ENCODE measurements around the gene NCDN.

The NCDN gene

DNA sequence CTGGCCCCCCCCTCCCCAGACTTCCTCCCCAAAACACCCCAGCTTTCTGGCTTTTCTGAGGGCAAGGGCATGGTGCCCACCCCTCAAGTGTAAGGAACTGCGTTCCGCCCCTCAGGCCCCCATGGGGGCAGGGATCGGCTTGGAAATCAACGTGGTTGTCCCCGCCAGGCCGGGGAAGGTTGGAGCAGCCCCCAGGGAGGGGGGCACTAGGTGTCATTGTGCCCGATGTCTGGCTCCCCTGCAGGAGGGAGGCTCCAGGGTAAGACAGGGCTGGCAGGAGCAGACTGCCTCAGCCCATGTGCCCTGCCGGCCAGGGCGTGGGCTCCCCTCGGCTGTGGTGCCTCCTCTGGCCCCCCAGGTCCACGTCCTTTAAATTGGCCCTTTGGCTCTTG, 8.1 kb downstream of the NCDN start:
- no peak for TF ChIP-seq CTCF (IDR thresholded peaks at IDR 0.05)

DNA sequence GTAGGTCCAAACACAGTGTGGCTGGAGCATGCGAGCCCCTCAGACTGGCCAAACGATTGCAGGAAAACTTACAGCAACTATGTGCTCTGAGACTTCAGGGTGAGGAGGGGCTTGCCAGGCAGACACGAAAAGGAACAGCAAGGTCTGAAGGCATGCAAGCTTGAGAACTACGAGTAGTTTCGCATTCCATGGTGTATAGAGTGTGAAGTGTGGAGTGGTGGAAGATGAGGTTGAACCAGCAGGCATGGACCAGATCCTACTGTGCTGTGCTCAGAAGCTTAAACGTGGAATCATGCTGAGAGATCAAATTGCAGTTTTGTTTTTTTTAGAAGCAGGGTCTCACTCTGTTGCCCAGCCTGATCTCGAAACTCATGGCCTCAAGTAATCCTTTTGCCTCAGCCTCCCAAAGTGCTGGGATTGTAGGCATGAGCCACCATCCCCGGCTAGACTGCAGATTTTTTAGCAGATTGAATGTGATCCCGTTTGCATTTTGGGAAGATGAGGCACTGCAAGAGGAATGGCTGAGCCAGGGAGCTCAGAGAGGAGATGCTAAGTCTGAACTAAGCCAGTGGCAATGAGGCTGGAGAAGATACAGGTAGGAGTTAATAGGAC, 10.5 kb downstream of the NCDN start:
- no peak for TF ChIP-seq CTCF (IDR thresholded peaks at IDR 0.05)

- TF ChIP-seq CTCF (IDR thresholded peaks at IDR 0.05): peak; percentile 93
Observed at GRCh38 chr1:35568975-35569395, 11.4 kb downstream of the NCDN start.

- TF ChIP-seq CTCF (IDR thresholded peaks at IDR 0.05): no peak
Observed at GRCh38 chr1:35569936-35570335, 12.3 kb downstream of the NCDN start.

- no peak for TF ChIP-seq CTCF (IDR thresholded peaks at IDR 0.05)
Observed at GRCh38 chr1:35570589-35571137, 13.1 kb downstream of the NCDN start.

GRCh38 chr1:35571263-35571662, 13.7 kb downstream of the NCDN start:
- TF ChIP-seq CTCF (IDR thresholded peaks at IDR 0.05): no peak

GRCh38 chr1:35572296-35572695, 14.7 kb downstream of the NCDN start:
- no peak for TF ChIP-seq CTCF (IDR thresholded peaks at IDR 0.05)

All from LNCAP (cell line).